Hepatocyte (in vitro differentiated cells): ENCODE data around the gene HOXA1. TPM values are rescaled to one million over a fixed set of nuclear protein-coding genes. Genes with fewer than 3 reads are reported as not detected.

ENCODE experiments used
- DNase-seq: peaks from one replicate; pipeline ENCODE4 v3.0.0-alpha.2; 2016; ENCODE audit warnings: low spot score
- H2AFZ ChIP-seq: fragments of 200-600 bp; sonication (generic); 2 replicates; pipeline ENCODE4 v1.6.0; 2016; ENCODE audit warnings: antibody characterized with exemption, mild to moderate bottlenecking
- H3K27ac ChIP-seq: fragments of 200-600 bp; sonication (generic); 2 replicates; pipeline ENCODE4 v1.5.1; 2016; ENCODE audit warnings: mild to moderate bottlenecking
- H3K27me3 ChIP-seq: fragments of 200-600 bp; sonication (generic); 2 replicates; pipeline ENCODE4 v1.6.1; 2016
- H3K36me3 ChIP-seq: fragments of 200-600 bp; sonication (generic); replicated peaks from 2 replicates; pipeline ENCODE4 v1.5.1; 2016; ENCODE audit warnings: low read depth; ENCODE audit not compliant: insufficient read depth
- H3K4me1 ChIP-seq: fragments of 200-600 bp; sonication (generic); 2 replicates; pipeline ENCODE4 v1.5.1; 2016; ENCODE audit warnings: mild to moderate bottlenecking, moderate library complexity; ENCODE audit not compliant: insufficient read depth
- H3K4me2 ChIP-seq: fragments of 200-600 bp; sonication (generic); 2 replicates; pipeline ENCODE4 v1.6.0; 2016
- H3K4me3 ChIP-seq: fragments of 200-600 bp; sonication (generic); 2 replicates; pipeline ENCODE4 v1.5.1; 2016; ENCODE audit warnings: mild to moderate bottlenecking
- H3K79me2 ChIP-seq: fragments of 200-600 bp; sonication (generic); 2 replicates; pipeline ENCODE4 v1.6.0; 2017; ENCODE audit warnings: mild to moderate bottlenecking
- H3K9me2 ChIP-seq: fragments of 200-600 bp; sonication (generic); replicated peaks from 2 replicates; pipeline ENCODE4 v1.6.0; 2017; ENCODE audit warnings: mild to moderate bottlenecking; ENCODE audit not compliant: insufficient read depth
- H3K9me3 ChIP-seq: fragments of 200-600 bp; sonication (generic); 2 replicates; pipeline ENCODE4 v1.5.1; 2016; ENCODE audit warnings: low read depth, mild to moderate bottlenecking
- H4K20me1 ChIP-seq: fragments of 200-600 bp; sonication (generic); 2 replicates; pipeline ENCODE4 v1.6.0; 2016; ENCODE audit warnings: mild to moderate bottlenecking; ENCODE audit not compliant: insufficient read depth, poor library complexity, severe bottlenecking
- CTCF ChIP-seq: fragments of 200-600 bp; sonication (generic); IDR thresholded peaks from 2 replicates; pipeline ENCODE4 v1.5.1; 2016; ENCODE audit warnings: antibody characterized with exemption, mild to moderate bottlenecking; ENCODE audit not compliant: poor library complexity
- EZH2 ChIP-seq: fragments of 200-600 bp; sonication (generic); IDR thresholded peaks from 2 replicates; pipeline ENCODE4 v1.6.1; 2016; ENCODE audit warnings: antibody characterized with exemption, mild to moderate bottlenecking, borderline replicate concordance
- EZH2phosphoT487 ChIP-seq: fragments of 200-600 bp; sonication (generic); IDR thresholded peaks from one replicate; pipeline ENCODE4 v1.6.1; 2018; ENCODE audit warnings: antibody characterized with exemption, mild to moderate bottlenecking, low read depth, moderate library complexity; ENCODE audit not compliant: unreplicated experiment, severe bottlenecking
- WGBS: methylation state at CpG from one replicate; pipeline ENCODE4 v1.1.6; 2016; ENCODE audit warnings: low lambda C conversion rate; ENCODE audit errors: missing lambda C conversion rate; 5-methylcytosine and 5-hydroxymethylcytosine counted together
- polyA plus RNA-seq: library from polyadenylated mRNA; unstranded; fragments of >200 nt; fragmentation: Nextera tagmentation; extraction: Ambion mirVana; gene quantifications from 2 replicates; pipeline ENCODE4 v1.2.1, GENCODE V29; 2016
- total RNA-seq: library from RNA; depleted of rRNA; stranded (reverse); fragments of >200 nt; gene quantifications from 2 replicates; pipeline ENCODE4 v1.2.3, GENCODE V29; 2014

Gene HOXA1
- total and polyA plus RNA-seq, 2 experiments from 2014 or later: 0.25 to 0.30 TPM

- H3K9me2 ChIP-seq: no peaks in the 10 kb centered on the region
- TF ChIP-seq EZH2 (no peak), CTCF (no peak), EZH2phosphoT487 (no peak)
- H3K36me3 ChIP-seq: no peaks in the 10 kb centered on the region
- no peak overlapping the region for H2AFZ ChIP-seq
- H3K27me3 ChIP-seq: peaks cover 7% of the 10 kb centered on the region
- no peaks in the 10 kb centered on the region for H3K79me2 ChIP-seq
- H3K4me2 ChIP-seq: no peak overlapping the region
- H3K4me1 ChIP-seq: no peaks in the 10 kb centered on the region
- H3K27ac ChIP-seq: no peak overlapping the region
- no peaks in the 10 kb centered on the region for H3K9me3 ChIP-seq
- no peaks in the 10 kb centered on the region for H4K20me1 ChIP-seq
- no peak for DNase-seq
- H3K4me3 ChIP-seq: no peak overlapping the region
- WGBS: 90% methylated on average over 2 of the region's 2 CpGs
Measured at GRCh38 chr7:27083646-27084045, 12.2 kb downstream of the HOXA1 start.

GRCh38 chr7:27082171-27082570 is 13.6 kb downstream of the HOXA1 start:
- Histone ChIP-seq H3K9me2 (no peaks in the 10 kb centered on the region), H3K27me3 (no peaks in the 10 kb centered on the region), H3K4me2 (no peak overlapping the region), H3K79me2 (no peaks in the 10 kb centered on the region), H3K4me3 (no peak overlapping the region), H3K36me3 (no peaks in the 10 kb centered on the region), H3K4me1 (no peaks in the 10 kb centered on the region), H2AFZ (no peak overlapping the region), H4K20me1 (no peaks in the 10 kb centered on the region), H3K9me3 (no peaks in the 10 kb centered on the region), H3K27ac (no peak overlapping the region)
- DNase-seq: no peak
- TF ChIP-seq EZH2 (no peak), CTCF (no peak), EZH2phosphoT487 (no peak)
- WGBS: 100% methylated on average over 1 of the region's 1 CpG

- Histone ChIP-seq H3K9me2 (no peaks in the 10 kb centered on the region), H3K4me3 (no peak overlapping the region), H3K36me3 (no peaks in the 10 kb centered on the region), H3K79me2 (no peaks in the 10 kb centered on the region), H3K4me1 (no peaks in the 10 kb centered on the region), H3K27me3 (no peaks in the 10 kb centered on the region), H3K4me2 (no peak overlapping the region), H2AFZ (no peak overlapping the region), H3K27ac (no peak overlapping the region), H3K9me3 (no peaks in the 10 kb centered on the region), H4K20me1 (no peaks in the 10 kb centered on the region)
- no peak for TF ChIP-seq EZH2
- no peak for TF ChIP-seq CTCF
- no peak for TF ChIP-seq EZH2phosphoT487
- no peak for DNase-seq
- WGBS: 42% methylated on average over 4 of the region's 4 CpGs
Measured at GRCh38 chr7:27080844-27081436, 14.9 kb downstream of the HOXA1 start.
